Stimulated activated CD4-positive, alpha-beta T cell treated with anti-CD3 and anti-CD28 coated beads, Interleukin-4, amount 100 ng/mL, for 1 hour (primary cell): ENCODE results near the gene NCKAP5.

Source experiments
- DNase-seq: peaks from one replicate; pipeline ENCODE4 v3.0.0-alpha.2; 2020

The NCKAP5 gene

DNA sequence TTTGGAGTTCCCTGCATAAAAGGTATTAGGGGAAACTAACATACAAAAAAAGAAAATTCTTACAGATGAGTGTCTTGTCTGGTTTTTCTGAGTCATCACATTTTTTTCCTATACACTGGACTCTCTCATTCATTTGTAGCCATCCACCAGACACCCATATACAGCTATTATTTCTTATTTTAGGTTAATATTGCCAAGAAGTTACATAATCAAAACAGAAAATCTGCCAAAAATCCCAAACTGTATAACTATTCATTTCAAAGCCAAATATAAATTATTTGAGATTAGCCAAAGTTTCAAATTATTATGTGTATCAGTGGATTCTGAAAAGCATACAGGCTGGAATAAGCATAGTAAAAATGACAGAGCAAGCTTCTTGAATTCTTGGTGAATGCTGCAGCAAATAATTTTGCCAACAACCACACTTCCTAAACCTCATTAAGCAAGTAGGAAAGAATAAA, 191.2 kb downstream of the NCKAP5 start:
- no peak for DNase-seq

DNA sequence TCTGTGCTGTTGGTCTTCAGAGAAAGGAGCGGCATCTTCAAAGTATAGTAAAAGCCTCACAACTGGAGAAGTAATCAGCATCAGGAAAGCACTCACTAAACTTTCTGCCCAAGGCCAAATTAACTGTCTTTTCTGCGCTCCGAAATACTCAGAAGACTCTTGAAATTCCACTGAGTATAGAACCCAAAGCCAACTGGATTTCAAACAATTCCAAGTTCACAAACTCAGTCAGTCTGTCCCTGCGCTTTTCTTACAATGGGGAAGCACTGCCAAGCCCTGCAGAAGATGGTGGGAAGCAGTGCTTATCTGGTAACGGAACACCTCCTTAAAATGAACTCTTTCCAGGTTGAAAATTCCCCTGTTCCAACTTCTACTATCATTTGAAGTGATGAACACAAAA, 193.5 kb downstream of the NCKAP5 start:
- DNase-seq = no peak

- DNase-seq = no peak
Observed at GRCh38 chr2:133371286-133371685, 197.0 kb downstream of the NCKAP5 start.

DNA sequence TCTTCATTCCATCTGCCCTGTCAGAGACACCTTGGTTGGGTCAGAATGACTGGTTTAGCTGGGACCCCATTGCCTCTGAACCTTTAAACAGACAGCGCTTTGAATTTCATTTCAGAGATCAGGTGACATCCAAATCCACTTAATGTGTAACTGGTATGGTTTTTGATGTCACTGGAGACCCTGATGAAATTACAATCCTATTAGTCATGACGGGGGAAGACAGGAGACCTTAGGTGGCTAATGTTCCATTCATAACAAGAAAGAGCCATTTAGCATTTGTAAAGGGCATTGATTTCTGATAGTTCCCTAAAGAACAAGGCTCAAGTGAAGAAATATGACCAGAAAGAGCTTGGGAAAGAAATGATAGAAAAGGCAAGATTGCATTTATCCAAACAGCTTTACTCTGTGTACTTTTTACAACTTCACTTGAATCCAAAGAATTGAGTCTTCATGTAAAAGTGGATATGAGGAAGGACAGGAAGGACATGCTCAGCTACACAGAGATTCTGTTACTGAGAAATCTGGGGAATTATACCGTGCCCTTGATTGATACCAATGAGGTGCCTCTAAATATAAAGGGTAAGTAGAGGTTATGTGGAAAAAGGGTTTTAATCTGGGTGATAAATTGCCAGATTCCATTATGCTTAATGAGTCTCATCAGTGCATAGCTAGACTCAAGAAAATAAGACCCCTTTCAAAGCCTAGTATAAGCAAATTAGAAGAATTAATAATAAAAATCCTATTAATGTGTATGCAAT, 198.2 kb downstream of the NCKAP5 start:
- DNase-seq = no peak

DNA sequence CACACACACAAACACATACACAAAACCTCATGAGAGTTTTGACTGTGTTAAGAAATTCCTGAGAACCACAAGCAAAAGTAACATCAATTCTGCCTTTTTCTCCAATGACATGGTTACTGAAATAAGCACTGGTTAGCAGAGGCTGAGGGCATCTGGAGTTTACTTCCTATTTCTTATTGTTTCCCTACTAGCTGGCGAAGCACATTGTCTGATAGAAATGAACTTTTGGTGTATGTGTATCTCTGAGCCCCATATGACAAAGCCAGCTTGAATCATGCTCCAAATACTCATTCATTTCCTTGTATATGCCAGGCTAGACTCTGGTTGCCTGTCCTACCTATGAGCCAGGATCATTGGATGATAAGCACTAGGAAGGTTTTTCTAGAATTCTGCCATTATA, 203.1 kb downstream of the NCKAP5 start:
- DNase-seq = no peak

- DNase-seq = no peak
Observed at GRCh38 chr2:133364636-133365035, 203.6 kb downstream of the NCKAP5 start.

- DNase-seq = no peak
Observed at GRCh38 chr2:133363884-133364283, 204.4 kb downstream of the NCKAP5 start.

GRCh38 chr2:133362061-133362476, 206.2 kb downstream of the NCKAP5 start:
- DNase-seq = no peak

DNA sequence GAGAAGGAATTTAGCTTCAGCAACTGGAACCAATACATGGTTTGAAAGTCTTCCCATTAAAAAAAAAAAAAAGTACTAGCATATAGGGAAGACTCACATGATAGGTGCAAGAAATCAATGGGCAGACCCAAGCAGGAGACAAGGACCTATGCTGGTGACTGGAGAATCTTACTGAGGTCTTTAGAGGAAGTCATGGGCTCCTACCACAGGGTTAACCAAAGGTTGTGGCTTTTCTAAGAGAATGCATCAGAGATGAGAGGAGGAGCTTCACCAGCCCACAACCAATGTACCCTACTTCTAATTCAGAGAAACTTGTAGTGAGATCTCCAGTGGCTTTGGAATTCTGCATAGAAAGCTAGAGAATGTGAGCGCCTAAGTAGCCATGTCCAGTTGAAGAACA, 207.4 kb downstream of the NCKAP5 start:
- DNase-seq = no peak

DNA sequence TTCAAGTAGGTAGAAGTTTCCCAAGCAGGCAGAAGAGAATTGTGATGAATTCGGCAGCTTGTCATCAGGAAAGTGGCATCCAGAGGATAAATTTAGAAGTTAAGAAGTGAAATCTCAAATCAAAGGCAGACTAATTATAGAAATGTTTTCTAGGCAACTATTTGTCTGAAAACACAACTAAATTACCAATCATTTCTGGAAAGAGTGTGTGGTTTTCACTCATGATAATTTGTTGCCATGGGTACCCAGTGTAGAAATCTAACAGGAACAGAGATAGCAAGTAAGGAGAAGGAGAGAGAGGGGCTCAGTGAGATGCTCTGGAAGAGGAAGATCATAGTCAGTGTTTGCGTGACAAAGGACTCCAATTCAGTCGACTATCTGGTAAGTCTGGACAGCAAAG, 208.1 kb downstream of the NCKAP5 start:
- no peak for DNase-seq

- no peak for DNase-seq
Observed at GRCh38 chr2:133352719-133353118, 215.5 kb downstream of the NCKAP5 start.

GRCh38 chr2:133346654-133347053, 221.6 kb downstream of the NCKAP5 start:
- no peak for DNase-seq

- DNase-seq = no peak
Observed at GRCh38 chr2:133345638-133346037, 222.6 kb downstream of the NCKAP5 start.

DNA sequence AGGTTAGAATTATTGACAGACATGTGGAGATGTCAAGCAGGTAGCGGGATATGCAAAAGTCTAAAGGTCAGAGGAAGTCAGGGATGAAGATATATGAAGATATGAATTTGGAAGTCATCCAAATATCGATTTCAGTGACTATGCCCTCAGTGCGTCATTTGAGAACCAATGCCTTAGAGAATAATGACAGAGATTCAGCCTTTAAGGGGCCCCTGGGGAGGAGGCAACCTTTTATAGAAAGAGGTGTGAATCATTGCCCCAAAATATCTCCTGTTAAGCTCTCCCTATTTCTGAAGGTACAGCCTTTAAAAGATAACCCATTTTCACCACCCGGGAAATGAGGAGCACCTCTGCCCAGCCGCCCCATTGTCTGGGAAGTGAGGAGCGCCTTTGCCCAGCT, 223.4 kb downstream of the NCKAP5 start:
- no peak for DNase-seq

DNA sequence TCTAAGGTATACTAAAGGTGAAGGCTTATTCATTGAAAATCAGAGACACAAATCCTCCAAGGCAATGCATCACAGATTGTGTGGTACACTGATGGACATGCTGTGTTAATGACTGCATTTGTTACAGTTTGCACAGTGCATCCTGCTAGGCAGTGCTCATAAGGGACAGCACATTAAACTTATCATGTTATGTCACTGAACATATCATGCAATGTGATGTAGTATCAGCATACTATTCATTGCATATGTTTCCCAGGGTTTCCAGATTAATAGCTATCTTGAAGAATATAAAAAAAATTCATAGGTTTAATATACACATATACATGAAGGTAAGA, 225.3 kb downstream of the NCKAP5 start:
- DNase-seq = no peak

DNA sequence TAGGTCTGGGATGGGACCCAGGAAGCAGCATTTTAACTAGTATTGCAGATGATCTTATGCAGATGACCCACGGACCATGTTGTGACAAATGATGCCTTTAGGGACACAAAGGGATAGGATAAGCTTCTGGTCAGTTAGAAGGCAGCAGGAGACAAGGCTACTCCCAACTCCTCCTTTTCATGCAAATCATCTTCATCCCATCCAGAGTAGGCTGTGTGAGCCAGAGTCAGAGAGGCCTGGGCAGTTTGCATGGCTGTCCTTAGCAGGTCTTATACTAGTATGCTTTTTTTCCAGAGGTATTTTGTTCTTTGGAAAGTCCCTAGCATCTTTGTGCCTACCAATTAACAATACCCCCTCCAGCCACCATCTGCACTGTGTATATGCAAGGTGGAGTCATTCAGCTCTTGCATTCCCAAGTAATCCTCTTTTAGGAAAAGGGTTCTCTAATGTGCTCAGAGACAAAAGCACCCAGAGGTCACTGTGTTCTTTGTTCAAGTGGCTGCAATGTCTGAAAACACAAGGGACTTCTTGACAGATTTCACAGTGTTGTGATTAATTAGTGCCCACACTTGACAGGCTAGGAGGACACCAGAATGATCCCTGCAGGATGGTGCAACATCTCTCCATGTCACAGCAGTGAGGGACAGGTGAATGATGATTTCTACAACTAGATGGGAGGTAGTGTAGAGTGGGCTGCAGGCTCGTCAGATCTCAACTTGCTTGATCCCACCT, 225.8 kb downstream of the NCKAP5 start:
- no peak for DNase-seq

DNA sequence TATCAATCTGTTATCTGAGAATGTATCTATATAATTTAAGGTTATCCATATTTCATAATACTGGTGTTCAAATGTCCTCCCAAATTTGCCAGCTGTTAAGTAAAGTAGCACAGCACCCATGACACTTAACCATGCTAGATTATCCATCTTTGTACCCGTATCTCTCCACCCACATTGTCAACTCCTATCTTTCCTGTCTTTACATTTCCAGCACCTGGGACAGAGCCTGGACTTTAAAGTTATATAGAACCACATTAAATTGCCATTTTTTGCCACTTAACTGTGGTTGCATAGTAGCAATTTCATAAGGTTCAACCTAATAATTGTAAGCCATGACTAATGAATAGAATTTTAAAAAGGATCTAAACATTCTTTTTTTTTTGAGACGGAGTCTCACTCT, 226.7 kb downstream of the NCKAP5 start:
- no peak for DNase-seq

GRCh38 chr2:133338224-133338623, 230.0 kb downstream of the NCKAP5 start:
- no peak for DNase-seq

DNA sequence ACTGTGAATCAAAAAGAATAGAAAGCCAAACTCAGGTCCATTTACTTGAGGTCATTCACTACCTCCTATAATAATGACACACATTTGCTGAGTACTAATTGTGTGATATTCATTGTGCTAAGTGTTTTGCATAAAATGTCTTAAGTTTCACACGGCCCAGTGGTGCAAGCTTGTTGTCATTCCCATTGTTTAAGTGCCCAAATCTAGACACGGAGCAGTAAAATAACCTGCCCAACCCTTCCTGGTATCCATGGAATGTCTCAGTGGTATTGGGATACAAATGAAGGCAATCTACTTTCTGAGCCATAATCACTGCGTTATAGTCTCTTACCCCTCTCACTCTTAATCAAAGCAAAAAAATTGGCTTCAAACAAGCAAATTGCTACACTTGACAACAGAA, 233.3 kb downstream of the NCKAP5 start:
- DNase-seq = no peak

DNA sequence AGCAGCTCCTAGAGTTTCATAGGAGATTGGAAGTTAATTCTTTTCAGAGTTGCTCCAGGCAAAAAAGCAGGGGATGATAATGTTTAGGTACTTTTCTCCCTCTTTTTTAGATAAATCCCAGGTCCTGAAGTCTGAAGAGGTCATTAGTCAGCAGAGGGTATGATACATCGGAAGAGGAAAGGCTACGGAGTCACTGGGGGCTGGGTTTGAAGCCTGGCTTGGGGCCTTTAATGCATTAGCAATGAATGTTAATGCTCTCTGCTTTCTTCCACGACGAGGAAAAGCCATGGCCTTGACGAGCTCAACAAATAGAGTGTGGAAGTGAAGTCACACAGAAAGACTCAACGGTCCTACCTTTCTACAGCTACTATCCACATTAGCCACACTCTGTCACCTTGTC, 235.1 kb downstream of the NCKAP5 start:
- no peak for DNase-seq

DNA sequence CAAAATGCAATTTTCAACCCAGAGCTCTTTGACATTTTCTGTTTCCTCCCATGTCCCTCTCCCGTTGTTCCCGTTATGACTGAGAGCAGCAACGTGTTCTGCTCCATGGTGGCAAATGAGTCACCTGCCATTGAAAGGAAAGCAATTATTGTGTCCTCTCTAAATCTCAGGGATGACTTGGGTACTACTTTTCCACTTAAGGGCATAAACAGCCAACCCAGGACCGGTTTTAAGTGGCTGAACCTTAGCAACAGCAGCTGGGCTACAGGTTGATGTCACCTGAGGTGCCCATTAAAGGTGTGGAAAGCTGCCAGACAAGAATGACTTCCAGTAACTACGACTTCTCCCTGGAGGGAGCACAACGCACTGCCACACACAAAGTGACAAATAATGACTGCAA, 236.8 kb downstream of the NCKAP5 start:
- no peak for DNase-seq

DNA sequence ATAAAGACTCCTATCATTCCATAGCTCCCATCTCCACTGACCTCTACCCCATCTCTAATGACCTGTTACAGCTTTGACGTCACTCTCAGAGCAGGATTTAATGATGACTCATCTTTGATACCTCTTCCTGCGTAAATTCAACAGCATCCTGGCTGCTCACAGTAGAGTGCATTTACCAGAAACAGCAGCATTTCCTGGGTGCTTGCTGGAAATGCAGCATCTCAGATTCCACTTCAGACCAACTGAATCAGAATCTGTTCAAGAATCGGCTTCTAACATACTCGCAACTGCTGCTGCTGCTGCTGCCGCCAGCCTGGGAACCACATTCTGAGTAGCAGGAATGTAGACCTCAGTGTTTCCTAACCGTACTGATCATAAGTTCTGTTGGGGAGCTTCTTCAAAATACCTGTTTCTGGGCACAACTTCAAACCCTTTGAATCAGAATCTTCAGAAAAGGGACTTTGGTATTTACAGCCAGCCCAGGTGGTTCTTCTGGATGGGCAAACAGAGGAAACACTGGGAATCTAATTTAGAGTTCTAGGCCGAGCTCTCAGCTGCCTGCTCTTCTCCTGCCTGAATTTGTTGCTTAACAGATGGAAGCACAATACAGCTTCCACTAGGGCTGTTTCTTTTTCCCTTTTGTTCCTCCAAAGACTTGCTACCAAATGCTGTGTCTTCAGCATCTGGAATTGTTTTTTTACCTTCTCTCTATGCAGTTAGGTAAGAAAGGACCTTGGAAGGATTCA, 241.4 kb downstream of the NCKAP5 start:
- no peak for DNase-seq

GRCh38 chr2:133324150-133324561, 244.1 kb downstream of the NCKAP5 start:
- DNase-seq = no peak

- DNase-seq = no peak
Observed at GRCh38 chr2:133322909-133323308, 245.4 kb downstream of the NCKAP5 start.
